Inferior parietal cortex (tissue), 1 donor: ENCODE data around the gene CYTH1.
"Not testable (repeated sequence)": the region's sequence is repeated elsewhere in the genome, so short reads cannot be mapped to it uniquely, and the experiment has no call there.

Source experiments
- DNase-seq: peaks from one replicate; pipeline ENCODE4 v3.0.0-alpha.2; 2016; ENCODE audit errors: extremely low spot score

Gene CYTH1

GRCh38 chr17:78689029-78689428 lies 93.0 kb downstream of the CYTH1 start:
- no peak for DNase-seq

- no peak for DNase-seq
Observed at GRCh38 chr17:78687944-78688343, 94.1 kb downstream of the CYTH1 start.

GRCh38 chr17:78687125-78687524 lies 94.9 kb downstream of the CYTH1 start:
- DNase-seq, result no peak

- DNase-seq, result no peak
Observed at GRCh38 chr17:78684026-78684425, 98.0 kb downstream of the CYTH1 start.

DNA sequence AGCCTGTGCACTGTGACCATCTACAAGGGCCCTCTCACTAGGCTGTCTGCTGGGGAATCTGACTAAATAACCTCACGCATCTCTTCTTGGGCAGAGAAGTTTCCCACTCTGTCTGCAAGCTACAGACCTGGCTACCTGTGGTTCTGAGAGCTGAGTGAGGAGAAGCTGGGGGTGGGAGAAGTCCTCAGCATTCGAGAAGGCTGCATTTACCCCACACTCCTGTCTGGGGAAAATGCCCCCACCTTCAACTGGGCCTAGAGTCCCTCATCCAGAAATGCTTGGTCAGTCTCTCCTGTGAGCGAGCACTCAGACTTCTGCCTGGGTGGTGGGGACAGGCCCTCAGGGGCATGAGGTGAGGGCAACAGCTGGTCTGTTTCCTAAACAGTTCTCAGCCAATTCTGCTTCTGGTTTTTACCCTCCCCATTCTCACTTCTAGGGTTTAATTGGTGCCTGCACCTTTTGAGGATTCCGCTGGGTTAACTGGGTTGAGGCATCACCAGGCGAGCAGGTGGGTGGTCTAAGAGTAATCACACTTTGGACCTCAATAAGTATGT lies 98.6 kb downstream of the CYTH1 start:
- DNase-seq, result no peak

DNA sequence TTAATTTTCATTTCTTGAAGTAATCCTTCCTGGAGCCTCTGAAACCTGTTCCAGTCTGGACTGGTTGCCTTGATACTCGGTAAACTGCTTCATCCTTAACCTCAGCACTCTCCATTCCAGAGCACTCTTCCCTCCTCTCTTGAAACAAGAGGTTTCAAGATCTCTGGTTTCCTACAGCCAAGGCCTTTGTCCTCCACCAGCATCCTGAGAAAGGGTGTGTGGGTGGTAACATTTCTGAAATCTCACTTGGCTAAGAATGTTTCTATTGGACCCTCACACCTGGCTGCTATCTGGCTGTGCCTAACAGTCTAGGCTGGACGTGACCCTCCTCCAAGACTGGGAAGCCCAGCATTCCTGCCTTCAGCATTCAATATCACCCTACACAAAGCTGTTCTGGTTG lies 99.7 kb downstream of the CYTH1 start:
- no peak for DNase-seq

GRCh38 chr17:78680436-78680835 lies 101.6 kb downstream of the CYTH1 start:
- DNase-seq, result no peak

DNA sequence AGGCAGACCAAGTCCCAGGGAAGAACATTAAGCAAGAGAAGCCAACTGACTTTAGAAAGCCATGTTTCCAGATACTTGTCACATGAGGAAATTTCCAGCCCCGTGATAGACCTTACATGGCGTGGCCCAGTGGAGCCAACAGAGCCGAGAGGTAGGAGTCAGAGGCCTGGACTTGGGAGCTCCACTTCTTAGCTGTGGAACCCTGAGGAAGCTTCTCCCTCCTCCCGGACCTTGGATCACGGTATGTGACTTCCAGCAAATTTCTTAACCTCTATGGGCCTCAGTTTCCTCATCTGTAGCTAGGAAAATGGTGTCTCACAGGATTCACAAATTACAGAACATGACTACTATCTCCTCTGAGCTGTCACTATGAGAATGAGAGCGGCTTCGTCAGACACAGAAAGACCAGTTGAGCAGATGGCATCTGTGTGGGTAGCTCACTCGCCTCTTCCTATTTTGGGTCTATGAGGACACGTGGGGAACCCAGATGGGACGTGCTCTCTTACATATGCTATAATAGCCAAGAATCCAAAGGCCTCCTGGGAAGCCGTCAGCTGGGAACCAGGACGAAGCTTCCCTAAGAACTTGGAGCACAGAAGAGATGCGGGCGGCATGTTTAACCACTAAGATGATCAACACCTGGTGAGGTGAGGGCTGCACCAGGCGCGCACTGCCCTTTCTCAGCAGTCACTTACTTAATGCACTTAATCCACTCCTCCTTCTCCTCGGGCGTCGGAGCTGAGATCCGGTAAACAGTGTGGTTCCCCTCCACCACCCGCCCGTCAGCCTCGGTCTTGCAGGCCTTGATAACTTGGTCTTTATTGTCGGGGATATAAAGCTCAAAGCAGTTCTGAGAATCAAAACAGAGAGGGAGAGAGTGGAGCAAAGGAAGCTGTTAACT lies 102.3 kb downstream of the CYTH1 start:
- DNase-seq, result peak; percentile 61

- DNase-seq, result no peak
Observed at GRCh38 chr17:78678711-78679110, 103.4 kb downstream of the CYTH1 start.

DNA sequence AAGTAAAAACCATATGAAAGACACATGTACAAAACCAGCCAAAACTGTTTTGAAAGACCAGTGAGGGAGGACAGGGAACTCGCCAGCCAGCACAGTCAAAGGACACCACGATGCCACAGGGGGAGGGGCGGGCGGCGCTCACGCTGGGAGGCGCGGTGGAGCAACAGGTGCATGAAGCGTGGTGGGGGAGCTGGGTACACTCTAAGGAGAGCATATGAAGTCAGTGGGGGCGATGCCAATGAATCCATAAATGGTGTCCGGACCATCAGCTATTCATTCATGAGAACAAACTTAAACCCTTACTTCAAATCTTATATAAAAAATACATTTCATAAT lies 103.9 kb downstream of the CYTH1 start:
- DNase-seq, result no peak

GRCh38 chr17:78677303-78678221 lies 104.5 kb downstream of the CYTH1 start:
- DNase-seq, result no peak

DNA sequence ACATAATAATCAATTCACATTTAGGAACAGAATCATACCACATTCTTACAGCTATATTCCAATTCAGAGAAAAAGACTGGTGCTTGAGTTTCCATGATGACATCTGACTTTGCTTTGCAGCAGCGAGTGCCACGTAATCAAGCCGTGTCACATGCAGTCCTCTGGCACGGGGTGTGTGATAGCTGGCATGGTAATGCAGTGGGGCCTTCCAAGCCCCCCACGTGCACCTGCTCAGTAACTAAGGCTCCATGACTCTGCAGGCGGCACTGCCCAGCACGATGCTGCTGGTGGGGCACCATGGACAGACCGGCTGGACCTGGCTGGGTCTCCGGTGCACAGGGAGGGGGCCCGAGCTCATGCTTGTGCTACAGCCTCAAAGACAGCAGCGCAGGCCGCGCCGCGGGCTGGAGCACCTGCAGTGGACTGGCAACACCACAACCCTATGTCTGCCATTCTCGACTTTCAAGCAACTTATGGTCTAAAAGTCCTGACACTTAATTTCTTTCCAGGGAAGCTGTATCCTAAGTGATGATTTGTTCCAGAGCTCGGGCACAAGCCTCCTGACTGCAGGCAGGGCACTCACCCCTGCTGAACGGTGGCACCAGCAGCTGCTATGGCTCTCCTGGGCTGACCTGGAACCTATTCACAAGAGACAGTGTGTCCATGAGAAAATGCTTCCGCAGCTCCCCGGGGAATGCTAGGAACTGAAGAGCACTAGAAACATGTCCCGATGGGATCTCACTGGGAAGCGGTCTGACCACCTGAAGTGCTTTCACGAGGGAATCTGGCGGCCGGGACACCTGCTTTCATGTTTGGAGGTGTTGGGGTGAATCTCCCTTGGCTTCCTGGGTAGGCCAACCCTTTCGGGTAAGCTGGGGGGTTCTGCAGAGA lies 105.4 kb downstream of the CYTH1 start:
- DNase-seq, result no peak

DNA sequence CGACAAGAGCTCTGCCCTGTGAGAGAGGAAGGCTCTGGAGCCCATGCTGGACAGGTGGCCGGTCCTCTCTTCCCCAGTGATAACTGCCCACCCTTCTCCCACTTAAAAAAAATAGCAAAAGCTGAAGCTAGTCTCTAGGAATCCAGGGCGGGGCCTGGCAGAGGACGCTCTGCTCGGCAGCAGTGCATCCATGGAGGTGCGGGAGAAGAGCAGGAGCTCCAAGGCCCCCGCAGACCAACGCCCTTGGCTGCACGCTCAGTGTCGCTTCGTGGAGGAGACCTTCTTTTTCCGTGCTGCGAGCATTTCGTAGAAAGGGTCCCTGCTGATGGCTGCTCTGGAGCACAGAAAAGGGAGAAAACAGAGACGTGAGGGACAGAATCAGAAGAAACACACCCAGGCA lies 106.2 kb downstream of the CYTH1 start:
- DNase-seq, result no peak

GRCh38 chr17:78675316-78675616 lies 106.8 kb downstream of the CYTH1 start:
- DNase-seq, result no peak

DNA sequence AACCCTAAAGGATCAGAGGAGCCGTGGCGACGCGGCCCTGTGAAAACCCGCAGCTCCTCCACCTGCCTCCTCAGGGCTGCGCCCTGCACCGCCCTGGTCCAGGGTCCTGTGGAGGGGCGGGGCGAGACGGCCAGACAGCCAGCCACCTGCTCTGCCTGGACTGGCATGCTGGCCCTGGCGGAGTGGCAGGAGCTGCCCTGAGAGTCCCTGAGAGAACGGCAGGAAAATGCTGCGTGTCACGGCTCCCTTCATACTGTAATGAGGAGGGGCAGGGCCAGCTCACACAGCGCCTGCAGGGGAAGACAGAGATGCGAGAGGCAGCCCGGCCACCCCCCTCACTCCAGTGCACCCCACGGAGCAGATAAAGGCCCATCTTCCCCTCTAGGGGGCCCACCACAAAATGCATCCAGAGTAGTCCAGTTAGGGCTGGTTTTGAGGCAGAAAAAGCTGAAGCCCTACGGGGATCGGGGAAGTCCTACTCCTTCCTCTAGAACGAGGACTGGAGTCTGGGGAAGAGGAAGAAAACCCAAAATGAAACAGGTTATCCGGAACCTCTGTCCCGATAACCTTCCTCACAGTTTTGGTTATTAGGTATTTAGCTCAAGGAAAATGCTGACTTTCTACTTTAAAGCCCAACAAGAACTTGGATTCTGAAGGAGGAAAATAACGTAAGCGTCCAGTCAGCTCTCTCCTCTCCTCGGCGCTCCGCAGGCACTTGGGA lies 107.3 kb downstream of the CYTH1 start:
- DNase-seq, result no peak

DNA sequence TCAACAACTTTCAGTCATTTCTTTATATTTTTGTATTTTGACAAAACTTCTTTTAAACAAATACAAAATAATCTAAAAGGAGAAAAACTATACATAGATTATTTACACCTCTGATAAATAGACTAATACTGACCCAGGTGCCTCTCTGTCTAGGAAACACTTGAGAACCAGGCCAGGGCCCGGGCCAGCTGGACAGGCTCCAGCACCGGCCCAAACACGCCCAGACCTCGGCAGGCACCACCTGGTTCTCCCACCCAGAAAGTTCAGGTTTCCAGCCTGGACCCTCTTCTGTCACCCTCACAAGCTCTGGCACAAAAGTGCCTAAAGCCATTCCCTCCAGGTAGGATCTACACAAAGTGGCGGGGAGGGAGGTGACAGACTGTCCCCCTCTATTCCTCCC lies 107.9 kb downstream of the CYTH1 start:
- DNase-seq, result no peak

DNA sequence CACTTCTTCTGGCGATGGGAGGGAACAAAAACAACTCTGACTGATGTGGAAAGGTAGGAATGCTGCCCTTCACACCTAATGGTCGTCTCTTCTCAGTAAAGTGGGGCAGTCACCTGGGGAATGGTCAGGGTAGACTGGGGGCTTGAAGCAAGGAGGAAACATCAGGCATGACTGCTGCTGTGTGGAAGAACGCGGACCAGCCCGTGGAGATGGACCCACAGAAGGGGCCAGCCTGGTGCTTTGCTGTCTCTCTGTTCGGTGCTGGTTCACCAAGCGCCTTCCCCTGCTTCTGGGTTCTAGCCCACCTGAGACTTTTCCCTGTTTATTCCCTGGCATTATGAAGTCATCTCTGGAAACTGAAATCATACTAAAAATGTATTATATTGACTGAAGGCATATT lies 108.7 kb downstream of the CYTH1 start:
- no peak for DNase-seq

DNA sequence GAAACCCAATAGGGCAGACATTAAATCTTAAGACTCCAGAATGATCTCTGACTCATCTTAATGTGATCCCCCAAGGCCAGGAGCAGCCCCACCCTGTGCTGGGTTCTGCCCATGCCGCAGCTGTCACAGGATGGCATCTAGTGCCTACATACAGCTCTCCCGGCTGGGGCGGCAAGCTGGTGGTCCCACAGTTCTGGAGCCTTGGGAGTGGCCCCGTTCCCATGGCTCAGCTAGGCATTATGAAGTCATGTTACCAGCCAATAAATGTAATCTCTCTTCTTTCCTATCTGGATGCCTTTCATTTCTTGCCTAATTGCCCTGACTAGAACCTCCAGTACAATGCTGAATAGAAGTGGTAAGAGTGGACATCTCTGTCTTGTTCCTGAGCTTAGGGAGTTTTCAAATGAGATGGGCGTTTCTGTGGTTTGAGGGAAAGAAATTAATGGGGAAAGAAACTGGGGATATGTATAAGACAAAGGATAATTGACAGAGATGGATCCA lies 109.2 kb downstream of the CYTH1 start:
- DNase-seq, result no peak

GRCh38 chr17:78672005-78672404 lies 110.1 kb downstream of the CYTH1 start:
- DNase-seq, result no peak

DNA sequence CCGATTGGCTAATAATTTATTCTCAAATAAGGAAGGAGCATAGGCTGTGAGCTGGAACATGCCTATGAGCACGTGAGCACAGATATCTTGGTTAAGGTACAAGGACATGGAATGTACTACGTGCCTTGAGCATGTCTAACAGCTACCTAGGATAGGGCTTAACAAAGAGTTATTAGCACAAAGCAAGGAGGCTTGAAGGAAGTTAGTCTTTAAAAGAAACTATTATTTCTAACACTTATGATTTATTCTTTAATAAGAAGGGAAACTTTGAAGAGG lies 110.4 kb downstream of the CYTH1 start:
- not testable (repeated sequence) for DNase-seq
